ENCODE data around the gene ADCY7. TPM values are rescaled to one million over a fixed set of nuclear protein-coding genes. Genes with fewer than 3 reads are reported as not detected.

Gene ADCY7
- total and polyA plus RNA-seq, 2 of the 4 experiments (the other 2 are of a cell fraction): 15.2 to 17.1 TPM

DNA sequence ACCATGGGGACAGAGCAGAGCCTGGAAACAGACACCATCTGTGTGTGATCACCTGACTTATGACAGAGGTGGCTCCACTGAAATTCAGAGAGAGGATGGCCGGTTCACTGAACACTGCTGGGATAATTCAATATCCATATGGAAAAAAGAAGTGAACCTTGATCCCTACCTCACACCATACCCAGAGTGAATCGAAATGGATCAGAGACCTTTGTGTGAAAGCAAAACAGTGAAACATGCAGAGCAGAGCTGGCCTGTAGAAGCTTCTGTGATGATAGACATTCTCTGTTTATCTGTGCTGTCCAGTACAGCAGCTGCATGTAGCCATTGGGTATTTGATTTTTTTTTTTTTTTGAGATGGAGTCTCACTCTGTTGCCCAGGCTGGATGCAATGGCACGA lies 20.3 kb downstream of the ADCY7 start:
- peaks cover 24% of the 10 kb centered on the region for H4K20me1 ChIP-seq (ENCODE audit: insufficient read depth, low read length)
- intact Hi-C loops (cut with micrococcal nuclease) (no loop called here), dilution Hi-C loops (cut with HindIII; ENCODE audit: low sequenced_read_pairs, unreplicated experiment) (no loop called here), in situ Hi-C loops (cut with MboI; ENCODE audit: low sequenced_read_pairs) (no loop called here)
- H2AK5ac ChIP-seq (ENCODE audit: low read depth, low read length): no peak overlapping the region
- no peaks in the 10 kb centered on the region for H3K27me3 ChIP-seq (ENCODE audit: control insufficient read depth, insufficient read depth, low read length)
- no CpG with 5 or more reads among the region's 3 CpGs for WGBS, 2 experiments (ENCODE audit: extremely low coverage in 2 of 2, insufficient read length in 1 of 2)
- no peak overlapping the region for H3K4ac ChIP-seq (ENCODE audit: low read depth, low read length)
- H3K23ac ChIP-seq (ENCODE audit: low read depth, low read length): no peak overlapping the region
- peaks cover 2% of the 10 kb centered on the region; the same call in 1 of the 2 replicates for H3K9me3 ChIP-seq (ENCODE audit: control insufficient read depth, insufficient read depth, low read length)
- H3K4me2 ChIP-seq (ENCODE audit: low read depth, low read length): no peak overlapping the region
- no peak overlapping the region for H2BK20ac ChIP-seq (ENCODE audit: low read depth, low read length)
- no peak overlapping the region for H2AFZ ChIP-seq (replicated peaks; ENCODE audit: low read length, poor library complexity)
- H2BK120ac ChIP-seq (ENCODE audit: low read depth, low read length): no peak overlapping the region
- no peak overlapping the region for H3K18ac ChIP-seq (ENCODE audit: low read depth, low read length)
- DNase-seq (no peak), ATAC-seq (ENCODE audit: low read depth) (no peak)
- no peak overlapping the region for H2BK15ac ChIP-seq (ENCODE audit: low read depth, low read length)
- no peak overlapping the region for H2AK9ac ChIP-seq (replicated peaks; ENCODE audit: low read depth, low read length, poor library complexity)
- no peak overlapping the region; the same call in 1 of the 2 replicates for H3K14ac ChIP-seq (replicated peaks; ENCODE audit: low read depth, low read length)
- H3K4me3 ChIP-seq (ENCODE audit: insufficient read depth, low read depth, low read length): no peak overlapping the region
- no TSS peak for BruUV-seq (replicated peaks)
- no peak overlapping the region for H4K8ac ChIP-seq (ENCODE audit: low read depth in 2 of 2, low read length in 2 of 2)
- no peak overlapping the region for H3K56ac ChIP-seq (ENCODE audit: extremely low read depth, insufficient read depth, low read length)
- no peak overlapping the region for H4K91ac ChIP-seq (ENCODE audit: insufficient read depth, low read depth, low read length)
- H3K4me1 ChIP-seq (ENCODE audit: control insufficient read depth, insufficient read depth, low read length): 0 out of 2 replicates have a peak, but pooled peaks cover 4% of the 10 kb centered on the region
- H3K36me3 ChIP-seq (ENCODE audit: control insufficient read depth, insufficient read depth, low read length): peaks cover 3% of the 10 kb centered on the region; the same call in 1 of the 2 replicates
- ChIA-PET POLR2A (ENCODE audit: unreplicated experiment) (no interaction called here), CTCF (no interaction called here)
- H3K79me1 ChIP-seq (ENCODE audit: low read depth in 1 of 2, low read length in 2 of 2): peaks cover 7 to 24% of the 10 kb centered on the region in 2 experiments; a peak in 3 of 4 replicates
- TF ChIP-seq POLR2A (IDR thresholded peaks at IDR 0.05; ENCODE audit: low read depth, low read length) (no peak), RAD21 (IDR thresholded peaks at IDR 0.05; ENCODE audit: low read length) (no peak), BHLHE40 (IDR thresholded peaks at IDR 0.05; ENCODE audit: low read depth, low read length) (no peak), FOS (IDR thresholded peaks at IDR 0.05; ENCODE audit: low read depth, low read length) (no peak), CEBPB (IDR thresholded peaks at IDR 0.05; ENCODE audit: low read depth, low read length) (no peak), RFX5 (IDR thresholded peaks at IDR 0.05; ENCODE audit: low read depth, low read length) (no peak), NFE2L2 (IDR thresholded peaks at IDR 0.05; ENCODE audit: low read depth, low read length) (no peak), MAFK (IDR thresholded peaks at IDR 0.05; ENCODE audit: low read depth, low read length) (no peak), RCOR1 (IDR thresholded peaks at IDR 0.05; ENCODE audit: insufficient replicate concordance, low read length) (no peak), MAZ (IDR thresholded peaks at IDR 0.05; ENCODE audit: borderline replicate concordance, low read depth, low read length) (no peak), CHD1 (IDR thresholded peaks at IDR 0.05; ENCODE audit: low read depth, low read length) (no peak)
- TF ChIP-seq, protein P1, sequence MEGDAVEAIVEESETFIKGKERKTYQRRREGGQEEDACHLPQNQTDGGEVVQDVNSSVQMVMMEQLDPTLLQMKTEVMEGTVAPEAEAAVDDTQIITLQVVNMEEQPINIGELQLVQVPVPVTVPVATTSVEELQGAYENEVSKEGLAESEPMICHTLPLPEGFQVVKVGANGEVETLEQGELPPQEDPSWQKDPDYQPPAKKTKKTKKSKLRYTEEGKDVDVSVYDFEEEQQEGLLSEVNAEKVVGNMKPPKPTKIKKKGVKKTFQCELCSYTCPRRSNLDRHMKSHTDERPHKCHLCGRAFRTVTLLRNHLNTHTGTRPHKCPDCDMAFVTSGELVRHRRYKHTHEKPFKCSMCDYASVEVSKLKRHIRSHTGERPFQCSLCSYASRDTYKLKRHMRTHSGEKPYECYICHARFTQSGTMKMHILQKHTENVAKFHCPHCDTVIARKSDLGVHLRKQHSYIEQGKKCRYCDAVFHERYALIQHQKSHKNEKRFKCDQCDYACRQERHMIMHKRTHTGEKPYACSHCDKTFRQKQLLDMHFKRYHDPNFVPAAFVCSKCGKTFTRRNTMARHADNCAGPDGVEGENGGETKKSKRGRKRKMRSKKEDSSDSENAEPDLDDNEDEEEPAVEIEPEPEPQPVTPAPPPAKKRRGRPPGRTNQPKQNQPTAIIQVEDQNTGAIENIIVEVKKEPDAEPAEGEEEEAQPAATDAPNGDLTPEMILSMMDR (conservative IDR thresholded peaks at IDR 0.05; ENCODE audit: low read depth, low read length): no peak
- TF ChIP-seq, protein P2, sequence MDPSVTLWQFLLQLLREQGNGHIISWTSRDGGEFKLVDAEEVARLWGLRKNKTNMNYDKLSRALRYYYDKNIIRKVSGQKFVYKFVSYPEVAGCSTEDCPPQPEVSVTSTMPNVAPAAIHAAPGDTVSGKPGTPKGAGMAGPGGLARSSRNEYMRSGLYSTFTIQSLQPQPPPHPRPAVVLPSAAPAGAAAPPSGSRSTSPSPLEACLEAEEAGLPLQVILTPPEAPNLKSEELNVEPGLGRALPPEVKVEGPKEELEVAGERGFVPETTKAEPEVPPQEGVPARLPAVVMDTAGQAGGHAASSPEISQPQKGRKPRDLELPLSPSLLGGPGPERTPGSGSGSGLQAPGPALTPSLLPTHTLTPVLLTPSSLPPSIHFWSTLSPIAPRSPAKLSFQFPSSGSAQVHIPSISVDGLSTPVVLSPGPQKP (IDR thresholded peaks at IDR 0.05; ENCODE audit: borderline replicate concordance, low read depth, low read length): no peak
- TF ChIP-seq, protein P3, sequence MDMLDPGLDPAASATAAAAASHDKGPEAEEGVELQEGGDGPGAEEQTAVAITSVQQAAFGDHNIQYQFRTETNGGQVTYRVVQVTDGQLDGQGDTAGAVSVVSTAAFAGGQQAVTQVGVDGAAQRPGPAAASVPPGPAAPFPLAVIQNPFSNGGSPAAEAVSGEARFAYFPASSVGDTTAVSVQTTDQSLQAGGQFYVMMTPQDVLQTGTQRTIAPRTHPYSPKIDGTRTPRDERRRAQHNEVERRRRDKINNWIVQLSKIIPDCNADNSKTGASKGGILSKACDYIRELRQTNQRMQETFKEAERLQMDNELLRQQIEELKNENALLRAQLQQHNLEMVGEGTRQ (IDR thresholded peaks at IDR 0.05; ENCODE audit: low read depth, low read length): no peak
- H3K9ac ChIP-seq (ENCODE audit: low read depth, low read length): no peak overlapping the region
- no peak overlapping the region for H4K5ac ChIP-seq (ENCODE audit: low read depth, low read length)
- no peak overlapping the region for H2BK5ac ChIP-seq (ENCODE audit: low read depth, low read length, poor library complexity, severe bottlenecking)
- H3K9me1 ChIP-seq (ENCODE audit: insufficient read depth, low read length): no peaks in the 10 kb centered on the region; the same call in 1 of the 2 replicates
- no peak overlapping the region for H3K27ac ChIP-seq (ENCODE audit: insufficient read depth, low read length)

All from IMR-90 (cell line).